ENCODE data around the gene HOXC4.

DNA sequence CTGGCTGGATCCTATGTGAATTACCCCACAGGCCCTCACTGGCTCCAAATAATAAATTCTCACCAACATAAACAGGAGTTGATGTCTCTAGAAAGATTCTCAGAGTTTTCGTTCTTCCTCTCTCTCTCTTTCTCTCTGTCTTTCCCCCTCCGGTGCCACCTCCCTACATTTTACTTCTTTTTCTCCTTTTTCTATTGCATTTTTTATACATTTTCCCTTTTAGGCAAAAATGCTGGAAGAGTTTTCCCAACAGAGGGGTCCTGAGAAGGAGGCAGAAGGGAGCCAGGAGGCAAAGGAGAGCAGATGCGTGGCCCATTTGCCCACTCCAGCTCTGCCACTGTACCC is 26.2 kb upstream of the HOXC4 start:
- no peak for TF ChIP-seq POLR2A (IDR thresholded peaks at IDR 0.05; ENCODE audit: low read depth, low read length)
- TF ChIP-seq NFE2L2 (IDR thresholded peaks at IDR 0.05; ENCODE audit: low read depth, low read length), result no peak
- TF ChIP-seq, protein P1, sequence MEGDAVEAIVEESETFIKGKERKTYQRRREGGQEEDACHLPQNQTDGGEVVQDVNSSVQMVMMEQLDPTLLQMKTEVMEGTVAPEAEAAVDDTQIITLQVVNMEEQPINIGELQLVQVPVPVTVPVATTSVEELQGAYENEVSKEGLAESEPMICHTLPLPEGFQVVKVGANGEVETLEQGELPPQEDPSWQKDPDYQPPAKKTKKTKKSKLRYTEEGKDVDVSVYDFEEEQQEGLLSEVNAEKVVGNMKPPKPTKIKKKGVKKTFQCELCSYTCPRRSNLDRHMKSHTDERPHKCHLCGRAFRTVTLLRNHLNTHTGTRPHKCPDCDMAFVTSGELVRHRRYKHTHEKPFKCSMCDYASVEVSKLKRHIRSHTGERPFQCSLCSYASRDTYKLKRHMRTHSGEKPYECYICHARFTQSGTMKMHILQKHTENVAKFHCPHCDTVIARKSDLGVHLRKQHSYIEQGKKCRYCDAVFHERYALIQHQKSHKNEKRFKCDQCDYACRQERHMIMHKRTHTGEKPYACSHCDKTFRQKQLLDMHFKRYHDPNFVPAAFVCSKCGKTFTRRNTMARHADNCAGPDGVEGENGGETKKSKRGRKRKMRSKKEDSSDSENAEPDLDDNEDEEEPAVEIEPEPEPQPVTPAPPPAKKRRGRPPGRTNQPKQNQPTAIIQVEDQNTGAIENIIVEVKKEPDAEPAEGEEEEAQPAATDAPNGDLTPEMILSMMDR (conservative IDR thresholded peaks at IDR 0.05; ENCODE audit: low read depth, low read length), result no peak
- TF ChIP-seq, protein P2, sequence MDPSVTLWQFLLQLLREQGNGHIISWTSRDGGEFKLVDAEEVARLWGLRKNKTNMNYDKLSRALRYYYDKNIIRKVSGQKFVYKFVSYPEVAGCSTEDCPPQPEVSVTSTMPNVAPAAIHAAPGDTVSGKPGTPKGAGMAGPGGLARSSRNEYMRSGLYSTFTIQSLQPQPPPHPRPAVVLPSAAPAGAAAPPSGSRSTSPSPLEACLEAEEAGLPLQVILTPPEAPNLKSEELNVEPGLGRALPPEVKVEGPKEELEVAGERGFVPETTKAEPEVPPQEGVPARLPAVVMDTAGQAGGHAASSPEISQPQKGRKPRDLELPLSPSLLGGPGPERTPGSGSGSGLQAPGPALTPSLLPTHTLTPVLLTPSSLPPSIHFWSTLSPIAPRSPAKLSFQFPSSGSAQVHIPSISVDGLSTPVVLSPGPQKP (IDR thresholded peaks at IDR 0.05; ENCODE audit: borderline replicate concordance, low read depth, low read length), result no peak
